Fibroblast of villous mesenchyme (primary cell): Measurements from ENCODE around the gene NGF. TPM values are rescaled to one million over a fixed set of nuclear protein-coding genes. Genes with fewer than 3 reads are reported as not detected.
A peak's percentile ranks its signal among the peaks of the same experiment; 100 is the strongest.

ENCODE experiments used
- DNase-seq: peaks from one replicate; pipeline ENCODE4 v3.0.0-alpha.2; 2010; ENCODE audit warnings: low read depth
- H3K4me3 ChIP-seq: 2 replicates; pipeline ENCODE4 v1.5.1; 2011; ENCODE audit warnings: low read depth, mild to moderate bottlenecking, low read length
- total RNA-seq: library from RNA; depleted of rRNA; stranded (reverse); fragments of >200 nt; gene quantifications from 2 replicates; pipeline ENCODE4 v1.2.3, GENCODE V29; 2012
- TF ChIP-seq, protein P1 (sequence below): IDR thresholded peaks from 2 replicates; pipeline ENCODE4 v1.5.1; 2012; ENCODE audit warnings: low read depth, mild to moderate bottlenecking, low read length; ENCODE audit not compliant: insufficient read depth

Gene NGF
- total RNA-seq, 1 donor, result 0.86 TPM

DNA sequence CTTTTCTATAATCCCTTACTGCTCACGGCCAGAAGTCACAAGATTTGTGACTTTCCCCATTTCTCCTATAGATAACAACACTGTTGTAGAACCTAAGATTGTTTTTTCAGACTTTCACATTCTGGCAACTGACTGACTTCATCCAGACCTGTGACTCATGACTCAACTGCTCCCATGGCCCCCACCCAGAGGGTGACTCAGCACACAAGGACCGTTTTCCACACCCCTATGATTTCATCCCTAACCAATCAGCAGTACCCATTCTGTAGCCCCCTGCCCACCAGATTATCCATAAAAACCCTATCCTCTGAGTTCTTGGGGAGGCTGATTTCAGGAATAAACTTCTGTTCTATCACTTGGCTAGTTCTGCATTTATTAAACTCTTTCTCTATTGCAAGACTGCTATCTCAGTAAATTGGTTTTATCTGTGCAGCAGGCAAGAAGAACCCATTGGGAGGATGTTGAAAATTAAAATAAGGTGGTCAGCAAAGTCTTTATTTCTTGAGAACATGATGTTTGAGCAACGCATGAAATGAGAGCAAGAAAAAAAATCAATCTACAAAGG lies 79.7 kb downstream of the NGF start:
- H3K4me3 ChIP-seq, result no peak overlapping the region
- TF ChIP-seq, protein P1, sequence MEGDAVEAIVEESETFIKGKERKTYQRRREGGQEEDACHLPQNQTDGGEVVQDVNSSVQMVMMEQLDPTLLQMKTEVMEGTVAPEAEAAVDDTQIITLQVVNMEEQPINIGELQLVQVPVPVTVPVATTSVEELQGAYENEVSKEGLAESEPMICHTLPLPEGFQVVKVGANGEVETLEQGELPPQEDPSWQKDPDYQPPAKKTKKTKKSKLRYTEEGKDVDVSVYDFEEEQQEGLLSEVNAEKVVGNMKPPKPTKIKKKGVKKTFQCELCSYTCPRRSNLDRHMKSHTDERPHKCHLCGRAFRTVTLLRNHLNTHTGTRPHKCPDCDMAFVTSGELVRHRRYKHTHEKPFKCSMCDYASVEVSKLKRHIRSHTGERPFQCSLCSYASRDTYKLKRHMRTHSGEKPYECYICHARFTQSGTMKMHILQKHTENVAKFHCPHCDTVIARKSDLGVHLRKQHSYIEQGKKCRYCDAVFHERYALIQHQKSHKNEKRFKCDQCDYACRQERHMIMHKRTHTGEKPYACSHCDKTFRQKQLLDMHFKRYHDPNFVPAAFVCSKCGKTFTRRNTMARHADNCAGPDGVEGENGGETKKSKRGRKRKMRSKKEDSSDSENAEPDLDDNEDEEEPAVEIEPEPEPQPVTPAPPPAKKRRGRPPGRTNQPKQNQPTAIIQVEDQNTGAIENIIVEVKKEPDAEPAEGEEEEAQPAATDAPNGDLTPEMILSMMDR, result no peak
- DNase-seq, result peak; percentile 42

DNA sequence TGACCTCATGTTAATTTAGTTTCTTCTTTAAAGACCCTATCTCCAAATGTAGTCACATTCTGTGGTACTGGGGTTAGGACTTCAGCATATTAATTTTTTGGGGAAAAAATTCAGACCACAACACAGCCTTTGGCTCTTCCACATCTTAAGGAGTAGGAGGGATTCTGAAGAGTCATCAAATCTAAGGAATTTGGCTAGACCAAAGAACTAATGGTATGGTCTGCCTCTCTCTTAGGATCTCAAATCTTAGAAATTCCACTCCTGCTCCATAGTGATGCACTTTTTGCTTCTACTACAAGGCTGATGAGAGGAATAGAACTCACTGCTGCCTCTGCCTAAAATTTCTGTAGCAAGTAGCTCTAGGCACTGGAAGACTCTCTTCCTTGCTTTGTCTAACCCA lies 80.5 kb downstream of the NGF start:
- TF ChIP-seq, protein P1, result no peak
- DNase-seq, result no peak
- H3K4me3 ChIP-seq, result no peak overlapping the region

GRCh38 chr1:115255154-115255553 lies 82.9 kb downstream of the NGF start:
- H3K4me3 ChIP-seq, result no peak overlapping the region
- peak; percentile 91 for DNase-seq

GRCh38 chr1:115252585-115252984 lies 85.5 kb downstream of the NGF start:
- no peak overlapping the region for H3K4me3 ChIP-seq
- TF ChIP-seq, protein P1, result no peak
- no peak for DNase-seq

More at GRCh38 chr1:115255154-115255553, 82.9 kb downstream of the NGF start:
- TF ChIP-seq, protein P1, result no peak

- DNase-seq, result peak; percentile 96
- no peak overlapping the region for H3K4me3 ChIP-seq
- TF ChIP-seq, protein P1, result no peak
These were observed 86.2 kb downstream of the NGF start for GRCh38 chr1:115251856-115252255.

GRCh38 chr1:115251340-115251748 lies 86.7 kb downstream of the NGF start:
- DNase-seq, result peak; percentile 79
- H3K4me3 ChIP-seq, result no peak overlapping the region
- TF ChIP-seq, protein P1, result no peak

- TF ChIP-seq, protein P1, result no peak
- no peak for DNase-seq
- H3K4me3 ChIP-seq, result no peak overlapping the region
These were observed 91.5 kb downstream of the NGF start for GRCh38 chr1:115246526-115246925.
